ENCODE measurements around the gene TMEM184A.

Gene TMEM184A

DNA sequence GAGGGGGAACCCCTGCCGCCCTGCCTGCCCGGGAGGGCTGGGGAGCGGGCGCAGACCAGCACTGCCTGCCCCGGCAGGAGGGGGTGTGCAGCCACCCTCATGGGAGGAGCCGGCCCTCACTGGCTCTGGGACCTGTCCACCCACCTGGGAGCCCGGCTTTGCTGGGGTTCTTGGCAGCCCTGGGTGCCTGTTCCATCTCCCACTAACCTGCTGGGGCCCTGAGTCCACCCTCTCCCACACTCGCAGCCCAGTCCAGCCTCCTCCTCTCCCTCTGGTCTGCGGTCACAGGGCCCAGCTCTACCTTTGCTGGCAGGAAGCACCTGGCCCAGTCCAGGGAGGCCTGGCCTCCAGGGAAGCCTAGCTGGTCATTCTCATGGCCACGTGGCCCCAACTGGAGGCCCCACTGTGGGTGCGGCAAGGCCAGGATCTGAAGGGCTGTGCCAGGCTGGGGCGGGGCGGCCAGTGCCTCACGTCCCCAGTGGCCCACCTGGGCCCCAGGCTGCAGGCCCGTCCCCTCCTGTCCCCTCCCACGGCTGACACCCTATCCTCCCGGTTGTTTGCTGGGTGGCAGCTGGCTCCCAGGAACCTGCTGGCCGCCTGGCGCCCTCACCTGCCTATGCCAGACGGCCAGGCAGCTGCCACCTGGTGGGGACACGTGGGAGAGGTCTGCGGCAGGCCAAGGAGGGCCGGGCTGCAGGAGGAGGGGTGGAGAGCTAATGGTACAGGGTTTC is at the start of gene TMEM184A:
Gene TMEM184A (minus strand): TSS at position 393 of the 731 bp plus-strand sequence. CDS start 721 bp downstream, outside the sequence.
- peaks cover 0 to 34% (median 7%) of the 10 kb centered on the region in 4 donors for H3K4me1 ChIP-seq
- no peaks in the 10 kb centered on the region for H3K9me3 ChIP-seq
- H3K27ac ChIP-seq = no peak within 1 kb of the TSS
- intact Hi-C loops (cut with DNase I; ENCODE audit: low total_unique reads) = no loop called here
- no peak within 1 kb of the TSS for H3K4me3 ChIP-seq
- H3K27me3 ChIP-seq = peaks cover 0 to 42% of the 10 kb centered on the region in 2 donors
- H3K36me3 ChIP-seq = no peaks in the 10 kb centered on the region
- TF ChIP-seq, protein P1, sequence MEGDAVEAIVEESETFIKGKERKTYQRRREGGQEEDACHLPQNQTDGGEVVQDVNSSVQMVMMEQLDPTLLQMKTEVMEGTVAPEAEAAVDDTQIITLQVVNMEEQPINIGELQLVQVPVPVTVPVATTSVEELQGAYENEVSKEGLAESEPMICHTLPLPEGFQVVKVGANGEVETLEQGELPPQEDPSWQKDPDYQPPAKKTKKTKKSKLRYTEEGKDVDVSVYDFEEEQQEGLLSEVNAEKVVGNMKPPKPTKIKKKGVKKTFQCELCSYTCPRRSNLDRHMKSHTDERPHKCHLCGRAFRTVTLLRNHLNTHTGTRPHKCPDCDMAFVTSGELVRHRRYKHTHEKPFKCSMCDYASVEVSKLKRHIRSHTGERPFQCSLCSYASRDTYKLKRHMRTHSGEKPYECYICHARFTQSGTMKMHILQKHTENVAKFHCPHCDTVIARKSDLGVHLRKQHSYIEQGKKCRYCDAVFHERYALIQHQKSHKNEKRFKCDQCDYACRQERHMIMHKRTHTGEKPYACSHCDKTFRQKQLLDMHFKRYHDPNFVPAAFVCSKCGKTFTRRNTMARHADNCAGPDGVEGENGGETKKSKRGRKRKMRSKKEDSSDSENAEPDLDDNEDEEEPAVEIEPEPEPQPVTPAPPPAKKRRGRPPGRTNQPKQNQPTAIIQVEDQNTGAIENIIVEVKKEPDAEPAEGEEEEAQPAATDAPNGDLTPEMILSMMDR (IDR thresholded peaks at IDR 0.05) = no peak
- DNase-seq = no peak

DNA sequence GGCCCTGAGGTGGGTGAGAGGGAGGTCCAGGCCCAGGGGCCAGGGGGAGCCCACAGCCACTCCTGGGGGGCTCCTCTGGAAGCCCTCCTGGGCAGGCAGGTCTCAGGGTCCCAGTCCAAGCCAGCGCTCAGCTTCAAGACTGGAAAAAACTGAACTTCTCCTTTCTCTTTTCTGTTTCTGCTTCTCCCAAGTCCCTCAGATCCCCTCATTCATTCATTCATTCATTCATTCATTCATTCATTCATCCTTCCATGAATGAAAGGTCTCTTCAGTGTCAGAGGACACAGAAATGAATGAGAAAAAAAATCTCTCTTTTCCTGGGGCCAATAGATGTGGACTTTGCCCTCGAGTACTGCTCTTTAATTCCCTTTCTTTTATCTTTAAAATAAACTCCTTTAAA is 48.4 kb upstream of the TMEM184A start:
- no peak overlapping the region for H3K27ac ChIP-seq
- no peak for DNase-seq
- TF ChIP-seq, protein P1 (IDR thresholded peaks at IDR 0.05) = no peak
- intact Hi-C loops (cut with DNase I; ENCODE audit: low total_unique reads) = no loop called here
- no peaks in the 10 kb centered on the region for H3K4me1 ChIP-seq
- no peak overlapping the region for H3K4me3 ChIP-seq
- peaks cover 0 to 77% of the 10 kb centered on the region in 2 donors for H3K27me3 ChIP-seq
- no peaks in the 10 kb centered on the region for H3K36me3 ChIP-seq
- H3K9me3 ChIP-seq = no peaks in the 10 kb centered on the region

DNA sequence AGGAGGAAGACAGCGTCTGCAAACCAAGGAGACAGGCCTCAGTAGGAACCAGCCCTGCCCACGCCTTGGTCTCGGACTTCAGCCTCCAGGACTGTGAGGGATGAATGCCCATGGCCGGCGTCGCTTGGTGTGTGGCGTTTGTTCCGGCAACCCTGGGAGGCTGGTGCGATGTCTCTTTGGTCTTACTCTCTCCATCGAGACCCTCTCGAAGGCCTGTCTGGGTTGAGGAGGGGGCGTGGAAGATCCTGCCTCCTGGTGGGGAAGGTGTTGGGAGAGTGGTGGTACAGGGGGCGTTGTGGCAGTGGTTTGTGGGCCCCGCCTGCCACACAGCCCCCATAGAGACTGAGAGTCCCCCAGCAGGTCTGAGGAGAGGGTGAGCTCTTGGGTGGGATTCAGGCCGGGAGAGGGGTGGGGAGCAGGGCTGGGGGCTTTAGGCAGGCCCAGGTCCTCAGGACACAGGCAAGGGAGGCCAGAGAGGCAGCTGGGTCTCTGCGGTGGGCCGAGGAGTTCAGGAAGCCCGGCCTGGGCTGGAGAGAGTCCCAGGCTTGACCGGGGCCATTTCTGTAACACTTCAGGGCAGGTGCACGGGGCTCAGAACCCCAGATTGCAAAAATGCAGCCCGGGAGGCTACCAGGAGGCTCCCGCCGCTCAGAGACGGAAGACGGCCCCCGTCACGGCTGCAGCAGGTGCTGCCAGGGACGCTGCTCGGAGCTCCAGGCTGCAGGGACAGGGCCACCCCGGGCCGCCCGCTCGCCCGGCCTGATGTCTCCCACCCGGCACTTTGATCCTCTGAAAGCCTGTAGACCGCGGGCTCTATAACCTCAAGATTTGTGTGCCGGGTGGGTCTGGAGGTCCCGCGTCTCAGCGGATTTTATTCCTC is 47.6 kb upstream of the TMEM184A start:
- no peaks in the 10 kb centered on the region for H3K36me3 ChIP-seq
- no peaks in the 10 kb centered on the region for H3K4me1 ChIP-seq
- no peak for DNase-seq
- intact Hi-C loops (cut with DNase I; ENCODE audit: low total_unique reads) = no loop called here
- TF ChIP-seq, protein P1 (IDR thresholded peaks at IDR 0.05) = no peak
- no peak overlapping the region for H3K27ac ChIP-seq
- no peaks in the 10 kb centered on the region for H3K9me3 ChIP-seq
- H3K4me3 ChIP-seq = no peak overlapping the region
- H3K27me3 ChIP-seq = peaks cover 0 to 76% of the 10 kb centered on the region in 2 donors

DNA sequence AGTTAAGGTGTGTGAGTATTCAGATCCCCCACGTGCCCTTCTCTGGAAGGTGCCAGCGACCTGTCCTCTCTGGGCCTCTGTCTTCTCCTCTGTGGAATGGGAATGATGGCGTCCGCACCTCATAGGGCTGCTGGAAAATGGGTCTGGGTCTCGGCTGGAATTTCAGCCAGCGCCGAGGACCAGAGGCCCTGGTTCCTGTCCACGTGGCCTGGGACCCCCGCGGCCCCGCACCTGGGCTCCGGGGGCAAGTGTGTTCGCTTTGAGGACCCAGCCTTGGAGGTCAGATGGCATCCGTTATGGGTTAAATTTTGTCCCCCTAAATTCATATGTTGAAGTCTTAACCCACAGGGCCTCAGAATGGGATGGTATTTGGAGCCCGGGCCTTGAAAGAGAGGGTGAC is 46.4 kb upstream of the TMEM184A start:
- no peak overlapping the region for H3K4me3 ChIP-seq
- peaks cover 0 to 75% of the 10 kb centered on the region in 2 donors for H3K27me3 ChIP-seq
- intact Hi-C loops (cut with DNase I; ENCODE audit: low total_unique reads) = no loop called here
- H3K4me1 ChIP-seq = no peaks in the 10 kb centered on the region
- H3K27ac ChIP-seq = no peak overlapping the region
- TF ChIP-seq, protein P1 (IDR thresholded peaks at IDR 0.05) = no peak
- no peaks in the 10 kb centered on the region for H3K36me3 ChIP-seq
- no peak for DNase-seq
- H3K9me3 ChIP-seq = no peaks in the 10 kb centered on the region

DNA sequence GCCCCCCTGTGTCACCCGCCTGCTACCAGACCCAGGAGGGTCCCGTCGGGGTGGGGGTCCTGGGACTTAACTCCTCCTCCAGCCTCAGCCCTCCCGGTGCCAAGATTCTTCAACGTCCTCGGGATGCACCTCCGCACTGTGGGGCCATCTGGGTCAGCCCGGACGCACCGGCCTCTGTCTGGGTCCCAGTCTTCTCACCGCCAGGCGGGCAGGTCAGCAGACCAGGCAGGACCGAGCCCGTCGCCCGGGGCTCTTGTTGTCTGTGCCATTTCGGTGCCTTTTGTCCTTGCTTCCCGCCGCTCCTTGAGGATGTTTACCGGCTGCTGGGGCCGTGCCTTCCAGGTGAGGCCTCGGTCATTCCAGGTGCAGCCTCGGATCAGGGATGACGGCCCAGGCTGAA is 46.0 kb upstream of the TMEM184A start:
- H3K27ac ChIP-seq = no peak overlapping the region
- intact Hi-C loops (cut with DNase I; ENCODE audit: low total_unique reads) = no loop called here
- H3K9me3 ChIP-seq = no peaks in the 10 kb centered on the region
- H3K4me3 ChIP-seq = no peak overlapping the region
- TF ChIP-seq, protein P1 (IDR thresholded peaks at IDR 0.05) = no peak
- H3K4me1 ChIP-seq = no peaks in the 10 kb centered on the region
- no peak for DNase-seq
- H3K36me3 ChIP-seq = no peaks in the 10 kb centered on the region
- peaks cover 0 to 75% of the 10 kb centered on the region in 2 donors for H3K27me3 ChIP-seq

Data from tibial artery (tissue), 4 donors.